Astrocyte (in vitro differentiated cells and primary cell): ENCODE data around the gene C7orf57.
"Not testable (repeated sequence)": the region's sequence is repeated elsewhere in the genome, so short reads cannot be mapped to it uniquely, and the experiment has no call there.

Source experiments
- CTCF ChIP-seq: IDR thresholded peaks from 2 replicates; pipeline ENCODE4 v1.5.1; 2011; ENCODE audit warnings: low read depth, mild to moderate bottlenecking, inconsistent platforms, low read length, moderate library complexity; ENCODE audit not compliant: insufficient read depth
- EZH2 ChIP-seq: IDR thresholded peaks from 2 replicates; pipeline ENCODE4 v1.6.1; 2012; ENCODE audit warnings: mild to moderate bottlenecking, low read length, inconsistent platforms; ENCODE audit not compliant: insufficient read depth

- not testable (repeated sequence) for TF ChIP-seq EZH2, CTCF
These were observed 35.2 kb upstream of the C7orf57 start for GRCh38 chr7:48000164-48000563.
